HFF-Myc (cell line): ENCODE measurements around the gene LSM10.

ENCODE experiments used
- DNase-seq: peaks from one replicate; pipeline ENCODE4 v3.0.0-alpha.2; 2011; ENCODE audit warnings: low read depth; ENCODE audit errors: extremely low read depth
- H3K4me3 ChIP-seq: replicated peaks from 2 replicates; pipeline ENCODE4 v1.5.1; 2011; ENCODE audit warnings: low read depth, mild to moderate bottlenecking, control low read depth, low read length
- TF ChIP-seq, protein P1 (sequence below): IDR thresholded peaks from 2 replicates; pipeline ENCODE4 v1.5.1; 2012; ENCODE audit warnings: mild to moderate bottlenecking, low read depth, low read length, control low read depth; ENCODE audit errors: missing control alignments

LSM10 gene

DNA sequence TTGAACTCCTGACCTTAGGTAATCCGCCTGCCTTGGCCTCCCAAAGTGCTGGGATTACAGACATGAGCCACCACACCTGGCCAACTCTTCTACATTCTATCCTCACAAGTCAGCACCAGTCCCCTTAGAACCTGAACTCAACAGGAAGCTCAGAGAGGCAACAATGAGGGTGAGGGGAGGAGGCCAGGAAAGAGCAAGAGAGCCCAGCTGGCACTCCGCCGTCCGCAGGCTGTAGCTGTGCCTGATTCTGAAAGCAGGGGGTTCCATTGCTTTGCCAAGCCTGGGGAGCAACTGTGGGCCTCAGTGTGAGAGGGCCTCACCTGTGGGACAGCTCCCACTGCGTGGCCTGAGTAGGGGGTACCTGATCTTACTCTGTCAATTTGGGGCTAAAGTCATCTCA lies 30.6 kb downstream of the LSM10 start:
- DNase-seq = no peak
- TF ChIP-seq, protein P1, sequence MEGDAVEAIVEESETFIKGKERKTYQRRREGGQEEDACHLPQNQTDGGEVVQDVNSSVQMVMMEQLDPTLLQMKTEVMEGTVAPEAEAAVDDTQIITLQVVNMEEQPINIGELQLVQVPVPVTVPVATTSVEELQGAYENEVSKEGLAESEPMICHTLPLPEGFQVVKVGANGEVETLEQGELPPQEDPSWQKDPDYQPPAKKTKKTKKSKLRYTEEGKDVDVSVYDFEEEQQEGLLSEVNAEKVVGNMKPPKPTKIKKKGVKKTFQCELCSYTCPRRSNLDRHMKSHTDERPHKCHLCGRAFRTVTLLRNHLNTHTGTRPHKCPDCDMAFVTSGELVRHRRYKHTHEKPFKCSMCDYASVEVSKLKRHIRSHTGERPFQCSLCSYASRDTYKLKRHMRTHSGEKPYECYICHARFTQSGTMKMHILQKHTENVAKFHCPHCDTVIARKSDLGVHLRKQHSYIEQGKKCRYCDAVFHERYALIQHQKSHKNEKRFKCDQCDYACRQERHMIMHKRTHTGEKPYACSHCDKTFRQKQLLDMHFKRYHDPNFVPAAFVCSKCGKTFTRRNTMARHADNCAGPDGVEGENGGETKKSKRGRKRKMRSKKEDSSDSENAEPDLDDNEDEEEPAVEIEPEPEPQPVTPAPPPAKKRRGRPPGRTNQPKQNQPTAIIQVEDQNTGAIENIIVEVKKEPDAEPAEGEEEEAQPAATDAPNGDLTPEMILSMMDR = no peak
- no peak overlapping the region for H3K4me3 ChIP-seq

DNA sequence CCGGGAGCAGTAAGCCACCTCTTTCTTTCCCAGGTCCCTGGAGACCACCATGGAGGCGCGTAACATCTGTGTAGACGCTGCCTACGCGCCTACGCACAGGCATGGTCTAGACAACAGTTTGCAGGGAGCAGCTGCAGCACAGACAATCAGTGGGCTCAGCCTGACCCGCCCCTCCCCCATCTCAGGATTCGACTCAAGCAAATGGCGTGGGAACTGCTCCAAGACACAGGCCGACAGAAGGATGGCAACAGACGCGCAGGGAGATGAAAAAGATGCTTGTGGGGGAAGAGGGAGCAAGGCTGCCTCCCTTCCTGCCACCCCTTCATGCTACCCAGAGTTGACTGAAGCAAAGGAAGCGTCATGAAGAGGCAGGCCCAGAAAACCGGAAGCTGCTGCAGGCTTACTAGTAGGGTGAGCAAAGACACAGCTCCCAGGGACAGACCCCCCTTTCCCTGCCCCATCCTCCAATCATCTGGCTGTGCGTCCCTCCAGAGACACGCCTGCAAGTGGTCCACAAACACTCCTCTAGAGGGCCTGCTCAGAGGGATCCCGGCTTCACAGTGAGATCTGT lies 31.5 kb downstream of the LSM10 start:
- TF ChIP-seq, protein P1 = no peak
- DNase-seq = no peak
- H3K4me3 ChIP-seq = no peak overlapping the region

DNA sequence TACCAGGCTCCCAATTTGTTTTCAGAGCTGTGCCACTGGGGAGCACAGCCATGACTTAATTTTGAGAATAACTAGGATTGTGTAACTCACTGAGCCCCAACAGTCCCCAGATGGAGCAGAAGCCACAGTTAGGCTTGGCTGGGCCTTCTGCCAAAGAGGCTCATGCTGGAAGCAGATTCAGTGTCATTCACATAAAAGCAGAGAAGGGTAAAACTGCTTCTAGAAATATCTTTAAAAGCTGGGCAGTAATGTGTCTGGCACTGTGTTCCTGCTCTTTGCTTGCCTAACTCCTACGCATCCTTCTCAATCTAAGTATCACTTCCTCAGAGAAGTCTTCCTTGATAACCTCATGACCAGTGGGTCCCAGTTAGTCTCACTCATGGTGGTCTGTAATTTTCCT lies 32.3 kb downstream of the LSM10 start:
- no peak for DNase-seq
- H3K4me3 ChIP-seq = no peak overlapping the region
- TF ChIP-seq, protein P1 = no peak

DNA sequence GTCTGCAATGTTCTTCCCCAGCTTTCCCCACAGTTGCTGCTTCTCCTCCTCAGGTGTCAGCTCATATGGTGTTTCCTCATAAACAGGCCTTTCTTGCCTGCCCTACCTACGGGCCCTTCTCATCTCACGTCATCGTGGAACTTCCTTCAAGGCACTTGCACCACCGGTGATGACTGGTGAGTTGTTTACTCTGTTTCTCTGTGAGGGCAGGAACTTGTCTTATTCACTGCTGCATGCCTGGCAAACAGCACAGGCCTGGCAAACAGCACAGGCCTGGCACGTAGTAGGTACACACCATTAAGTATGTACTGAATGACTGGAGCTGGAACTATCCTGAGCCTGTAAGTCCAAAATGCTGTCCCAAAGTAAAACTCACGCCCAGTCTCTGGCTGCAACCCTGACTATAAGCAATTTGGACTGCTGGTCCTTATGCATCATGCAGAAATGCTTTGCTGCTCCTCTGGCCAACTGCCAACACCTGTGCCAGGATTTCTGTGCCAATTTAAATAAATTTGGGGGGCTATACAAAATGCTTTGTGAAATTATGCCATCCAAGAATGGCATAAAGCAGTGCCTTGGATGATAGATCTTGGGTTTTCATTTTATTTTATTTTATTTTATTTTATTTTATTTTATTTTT lies 37.7 kb downstream of the LSM10 start:
- TF ChIP-seq, protein P1 = no peak
- H3K4me3 ChIP-seq = no peak overlapping the region
- DNase-seq = no peak

DNA sequence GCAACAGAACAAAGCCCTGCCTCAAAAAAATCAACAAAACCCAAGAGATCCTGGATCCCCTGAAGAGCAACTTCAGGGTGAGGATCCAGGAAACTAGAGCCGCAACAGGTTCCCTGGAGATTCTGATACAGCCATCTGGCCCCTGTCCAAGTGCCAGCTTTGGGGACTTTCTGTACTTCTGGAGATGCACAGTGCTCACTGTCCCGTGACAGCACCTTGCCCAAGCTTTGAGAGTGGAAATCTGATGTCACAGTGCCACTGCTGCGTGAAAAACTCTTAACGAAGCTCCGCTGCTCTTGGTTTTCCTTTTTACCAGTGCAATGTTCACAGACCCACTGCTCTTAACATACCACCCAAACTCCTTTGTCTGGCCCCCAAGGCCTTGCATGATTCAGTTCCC lies 38.3 kb downstream of the LSM10 start:
- TF ChIP-seq, protein P1 = no peak

DNA sequence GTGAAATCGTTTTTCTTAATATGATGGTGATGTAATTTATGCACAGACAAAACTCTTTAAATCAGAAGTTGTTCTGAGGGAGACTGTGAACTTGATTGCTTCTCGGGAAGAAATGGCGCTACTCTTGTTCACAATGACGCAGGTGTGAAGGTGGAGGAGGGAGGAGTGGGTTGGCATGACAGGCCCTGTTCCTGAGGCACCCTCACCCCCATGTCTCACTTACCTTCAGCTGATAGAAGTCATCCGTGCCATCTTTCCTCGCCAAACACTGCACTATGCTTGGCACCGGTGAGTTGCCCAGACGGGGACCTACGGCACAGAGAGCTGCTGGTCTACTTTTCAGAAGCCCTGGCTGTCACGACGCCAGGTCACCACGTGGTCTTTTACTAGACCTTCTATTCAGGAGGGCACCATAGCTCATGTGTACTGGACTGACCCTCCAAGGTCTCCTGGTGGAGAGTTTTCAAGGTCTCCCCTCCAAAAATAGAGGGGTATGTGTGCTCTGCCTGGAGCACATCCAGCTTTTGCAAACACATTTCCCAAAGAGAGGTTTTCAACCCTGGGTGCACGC lies 39.1 kb downstream of the LSM10 start:
- H3K4me3 ChIP-seq = no peak overlapping the region
- DNase-seq = no peak
- TF ChIP-seq, protein P1 = no peak

More for the DNA sequence above, 38.3 kb downstream of the LSM10 start:
- H3K4me3 ChIP-seq = no peak overlapping the region
- DNase-seq = no peak
